ENCODE measurements around the gene CHDH.
A peak's percentile ranks its signal among the peaks of the same experiment; 100 is the strongest.

Gene CHDH

GRCh38 chr3:53846851-53847155 is 584 bp upstream of the CHDH start:
- DNase-seq = no peak

GRCh38 chr3:53845881-53846133 is 412 bp downstream of the CHDH start:
- no peak for DNase-seq

- peak in 1 of 2 donors; percentile 50 for DNase-seq
Observed at GRCh38 chr3:53845103-53845880, 927 bp downstream of the CHDH start.

DNA sequence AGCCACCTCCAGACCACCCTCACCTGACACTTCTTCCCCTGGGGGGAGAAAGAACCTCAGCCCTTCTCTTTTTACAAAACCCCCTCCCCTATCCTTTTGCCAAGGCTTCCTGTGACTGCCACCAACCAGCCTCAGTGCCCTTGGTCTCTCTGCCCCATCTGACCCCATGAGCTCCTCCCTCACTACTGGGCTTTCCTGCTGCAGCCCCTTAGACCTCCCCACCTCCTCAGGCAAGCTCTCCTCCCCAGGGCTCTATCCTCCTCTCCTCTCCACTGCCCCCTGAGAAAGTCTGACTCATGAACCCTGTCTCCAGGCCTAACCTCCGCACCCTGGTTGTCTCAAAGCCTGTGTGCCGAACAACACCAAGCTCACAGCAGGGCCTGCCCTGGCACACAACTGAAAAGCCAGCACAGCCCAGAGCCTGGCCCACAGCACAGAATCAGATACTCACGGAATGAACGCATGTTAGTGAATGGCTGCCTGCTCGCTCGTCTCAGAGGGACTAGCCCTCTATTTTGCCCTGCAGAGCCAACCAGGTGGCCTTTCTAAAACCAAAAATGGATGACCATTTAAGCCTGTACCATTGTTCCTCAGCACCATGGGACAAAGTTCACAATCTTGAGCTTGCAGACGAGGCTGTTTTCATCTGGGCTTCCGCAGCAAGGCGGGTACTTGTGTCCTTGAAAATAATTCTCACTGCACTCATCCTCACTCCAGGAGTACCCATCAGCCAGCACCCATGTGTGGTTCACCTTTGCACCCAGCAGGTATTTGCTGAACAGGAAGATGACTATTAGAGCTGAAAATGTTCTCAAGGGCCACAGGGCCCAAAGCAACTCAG is 1.7 kb downstream of the CHDH start:
- DNase-seq = peak in 1 of 2 donors; percentile 30

- peak in 1 of 2 donors; percentile 58 for DNase-seq
Observed at GRCh38 chr3:53843195-53844177, 2.7 kb downstream of the CHDH start.

- peak; percentile 85 to 89 for DNase-seq
Observed at GRCh38 chr3:53842436-53843194, 3.6 kb downstream of the CHDH start.

DNA sequence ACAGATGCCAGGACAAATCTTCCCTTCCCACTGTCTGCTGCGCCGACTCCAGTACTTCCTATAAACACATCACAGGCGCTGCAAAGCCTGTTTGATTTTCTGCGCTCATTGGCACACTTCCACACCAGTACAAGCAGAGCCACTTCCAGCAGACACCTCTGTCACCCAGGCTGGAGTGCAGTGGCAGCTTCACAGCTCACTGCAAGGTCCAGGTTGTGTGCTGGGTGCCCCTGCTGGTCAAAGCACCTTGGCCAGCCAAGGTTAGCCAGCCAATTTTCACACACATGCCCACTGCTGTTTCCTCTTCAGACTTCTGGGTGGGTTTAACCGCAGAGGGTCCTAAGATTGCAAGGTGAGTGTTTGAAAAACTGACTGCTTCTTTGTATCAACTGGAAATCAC is 4.9 kb downstream of the CHDH start:
- DNase-seq = no peak

DNA sequence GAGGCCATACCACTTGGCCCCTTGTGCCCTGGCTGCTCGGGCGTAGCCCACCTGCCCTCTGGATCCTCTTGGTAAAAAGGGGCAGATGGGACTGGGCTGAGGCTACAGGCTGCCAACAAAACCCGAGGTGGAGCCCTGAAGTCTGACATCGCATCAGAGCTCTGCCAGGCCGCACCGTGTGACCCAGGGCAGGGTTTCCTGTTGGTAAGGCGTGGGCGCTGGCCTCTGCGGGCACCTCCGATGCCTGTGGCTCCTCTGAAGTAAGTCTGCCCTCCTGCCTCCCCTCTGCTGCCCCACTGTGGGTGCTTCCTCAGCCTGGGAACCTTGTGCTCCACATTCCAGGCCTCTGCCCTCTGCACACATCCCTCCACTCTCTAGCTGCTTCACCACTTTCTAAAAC is 8.9 kb downstream of the CHDH start:
- DNase-seq = no peak

- no peak for DNase-seq
Observed at GRCh38 chr3:53836084-53836872, 9.9 kb downstream of the CHDH start.

DNA sequence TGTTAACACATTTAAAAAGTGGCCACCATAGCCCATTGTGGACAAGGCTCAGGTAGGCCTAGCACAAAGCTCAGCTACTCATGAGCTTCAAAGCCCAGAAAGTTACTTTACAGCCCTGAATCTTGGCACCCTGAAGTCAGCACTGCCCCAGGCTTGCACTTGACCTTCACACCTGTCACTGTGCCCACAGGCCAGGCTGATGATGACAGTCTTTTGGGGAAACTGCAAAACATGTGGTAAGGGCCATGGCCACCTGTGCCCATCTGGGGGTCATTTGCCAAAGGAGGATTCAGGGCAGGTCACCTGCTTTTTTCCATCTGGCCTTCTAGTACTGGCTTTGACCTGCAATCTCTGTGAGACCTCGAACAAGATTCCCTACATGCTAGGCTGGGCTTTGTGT is 11.0 kb downstream of the CHDH start:
- no peak for DNase-seq

DNA sequence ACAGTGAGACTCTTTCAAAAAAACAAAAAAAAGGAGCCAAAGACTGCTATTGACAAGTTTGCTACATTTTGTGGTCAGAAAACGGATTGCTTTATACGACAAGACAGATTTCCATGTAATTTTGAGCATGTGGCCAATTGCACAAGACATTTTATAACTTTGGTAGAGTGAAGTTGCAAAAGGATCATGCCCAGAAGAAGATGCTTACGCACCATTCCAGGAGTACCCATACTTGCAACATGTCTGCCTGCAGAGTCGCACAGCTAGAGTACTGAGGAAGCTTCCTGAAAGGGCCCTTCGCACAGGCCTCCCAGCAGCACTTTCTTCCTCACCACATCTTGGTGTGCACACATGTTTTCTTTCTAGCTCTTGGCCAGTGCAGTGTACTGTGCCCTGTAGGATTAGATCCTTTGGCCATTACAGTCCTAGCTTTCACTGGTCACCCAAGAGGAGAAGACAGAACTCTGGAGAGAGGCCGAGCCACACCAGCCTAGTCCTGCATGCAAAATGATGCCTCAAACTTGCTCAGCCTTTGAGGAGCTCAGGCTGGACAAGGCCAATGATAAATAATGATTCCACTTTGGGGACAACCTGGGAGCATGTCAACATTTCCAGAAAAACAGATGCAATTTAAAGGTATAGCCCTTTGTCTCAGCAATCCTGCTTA is 11.7 kb downstream of the CHDH start:
- no peak for DNase-seq

DNA sequence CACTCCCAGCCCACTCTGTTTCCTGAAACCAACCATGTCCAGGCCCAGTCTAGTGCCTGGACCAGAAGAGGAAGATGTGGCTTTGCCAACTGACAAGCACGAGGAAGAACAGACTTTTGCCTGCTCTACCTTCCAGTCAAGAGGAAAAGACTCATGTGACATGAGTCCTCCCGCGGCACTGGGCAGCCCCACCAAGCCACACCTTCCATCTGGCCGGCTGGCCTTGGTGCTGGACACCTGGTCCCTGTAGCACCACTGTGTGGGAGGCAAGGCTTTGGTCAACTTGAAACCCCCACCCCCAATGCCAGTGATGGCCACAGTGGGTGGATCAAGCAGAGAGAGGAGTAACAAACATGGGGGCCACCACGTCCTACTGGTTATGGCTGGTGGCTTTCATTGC is 12.5 kb downstream of the CHDH start:
- DNase-seq = no peak

GRCh38 chr3:53833053-53833645 is 13.1 kb downstream of the CHDH start:
- no peak for DNase-seq

DNA sequence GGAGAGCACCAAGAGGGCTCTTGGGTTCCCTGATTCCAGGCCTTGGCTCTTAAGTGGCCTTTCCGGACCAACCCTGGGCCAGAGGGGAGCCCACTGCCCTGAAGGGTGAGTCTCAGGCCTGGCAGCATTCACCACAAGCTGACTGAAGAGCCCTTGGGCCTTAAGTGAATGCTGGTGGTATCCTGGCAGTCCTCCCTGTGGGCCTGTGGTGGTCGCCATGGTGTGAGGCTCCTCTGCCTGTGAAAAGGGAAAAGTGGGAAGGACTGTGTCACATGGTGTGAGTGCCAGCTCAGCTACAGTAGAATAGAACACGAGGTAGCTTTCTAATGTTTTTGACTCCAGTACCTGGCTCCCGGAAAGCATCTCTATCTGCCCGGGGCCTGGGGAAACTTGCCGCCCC is 15.3 kb downstream of the CHDH start:
- no peak for DNase-seq

DNA sequence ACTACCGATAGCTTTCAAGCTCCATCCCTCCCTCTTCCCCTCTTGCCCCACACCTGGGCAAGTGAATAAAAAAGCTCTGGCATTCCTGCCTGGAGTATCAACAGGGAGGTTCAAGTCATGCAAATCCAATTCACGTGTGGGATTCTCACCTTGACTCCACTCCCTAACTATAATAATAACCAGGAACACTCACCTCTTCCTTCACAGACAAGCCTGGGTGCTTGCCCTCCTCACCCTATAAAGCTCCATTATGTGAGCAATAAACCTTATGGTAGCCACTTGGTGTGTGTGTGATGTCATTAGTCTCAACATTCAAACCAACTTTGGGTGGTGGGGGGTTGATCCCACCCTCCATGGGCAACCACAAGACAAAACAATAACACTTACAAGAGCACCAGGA is 16.6 kb downstream of the CHDH start:
- DNase-seq = no peak

- no peak for DNase-seq
Observed at GRCh38 chr3:53828581-53828980, 17.6 kb downstream of the CHDH start.

GRCh38 chr3:53826048-53826447 is 20.2 kb downstream of the CHDH start:
- no peak for DNase-seq

DNA sequence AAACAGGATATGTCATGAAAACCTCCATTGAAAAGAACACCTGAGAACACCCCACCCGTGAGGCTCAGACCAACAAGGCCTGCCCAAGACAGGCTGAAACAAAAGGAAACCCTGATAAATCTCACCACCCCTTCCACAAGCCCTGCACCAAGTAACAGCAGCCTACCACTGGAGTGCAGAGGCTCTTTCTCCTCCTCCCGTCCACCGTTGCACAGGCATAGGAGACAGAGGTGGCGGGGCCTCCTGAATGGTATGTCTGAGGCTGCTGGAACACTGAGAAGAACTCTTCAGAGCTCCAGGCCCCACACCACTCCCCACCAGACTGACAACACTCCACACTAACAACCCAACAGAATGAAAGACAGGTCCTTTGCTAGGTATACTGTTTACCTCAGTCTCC is 21.4 kb downstream of the CHDH start:
- no peak for DNase-seq

GRCh38 chr3:53823956-53824657 is 22.1 kb downstream of the CHDH start:
- no peak for DNase-seq

Data from hippocampal formation (tissue), 2 donors.